HUDEP-2 (cell line): ENCODE data around the gene SAMD14.
A peak's percentile ranks its signal among the peaks of the same experiment; 100 is the strongest.

Source experiments
- DNase-seq, 76 experiments: peaks; one replicate each; lab custom pipeline; 2025; ENCODE audit not compliant: unreplicated experiment in 76 of 76; lab: John Stamatoyannopoulos, UW

SAMD14 gene

GRCh38 chr17:50165867-50166517 lies 36.0 kb upstream of the SAMD14 start, which contains the start of gene SGCA:
Gene SGCA (plus strand): TSS chr17:50166005. CDS start chr17:50166041, 36 bp downstream.
- no peak for DNase-seq

- no peak for DNase-seq
These were observed 35.5 kb upstream of the SAMD14 start for GRCh38 chr17:50165466-50165865.

- no peak for DNase-seq
These were observed 35.1 kb upstream of the SAMD14 start for GRCh38 chr17:50165066-50165465.

- DNase-seq, result no peak
These were observed 34.7 kb upstream of the SAMD14 start for GRCh38 chr17:50164697-50164988.

- no peak for DNase-seq
These were observed 34.1 kb upstream of the SAMD14 start for GRCh38 chr17:50163843-50164696.

GRCh38 chr17:50162466-50163254 lies 32.7 kb upstream of the SAMD14 start:
- DNase-seq, result no peak

GRCh38 chr17:50161911-50162288 lies 31.9 kb upstream of the SAMD14 start:
- DNase-seq, result no peak

GRCh38 chr17:50161023-50161910 lies 31.3 kb upstream of the SAMD14 start:
- peak in 72 of 76 experiments; percentile 22 to 94 (median 80) for DNase-seq

- DNase-seq, result no peak
These were observed 27.9 kb upstream of the SAMD14 start for GRCh38 chr17:50157891-50158290.

- peak in 10 of 76 experiments; percentile 9 to 29 (median 19) for DNase-seq
These were observed 25.3 kb upstream of the SAMD14 start for GRCh38 chr17:50155115-50155819.

GRCh38 chr17:50154604-50155003 lies 24.6 kb upstream of the SAMD14 start:
- DNase-seq, result no peak

GRCh38 chr17:50153650-50154575 lies 24.0 kb upstream of the SAMD14 start:
- DNase-seq, result peak in 75 of 76 experiments; percentile 44 to 98 (median 83)

- DNase-seq, result no peak
These were observed 22.8 kb upstream of the SAMD14 start for GRCh38 chr17:50152736-50153135.

GRCh38 chr17:50151937-50152547 lies 22.1 kb upstream of the SAMD14 start:
- DNase-seq, result peak in 63 of 76 experiments; percentile 2 to 76 (median 52)

- DNase-seq, result peak in 71 of 76 experiments; percentile 38 to 89 (median 73)
These were observed 21.3 kb upstream of the SAMD14 start for GRCh38 chr17:50151041-50151936.

- DNase-seq, result peak in 2 of 76 experiments; percentile 49 to 51
These were observed 20.5 kb upstream of the SAMD14 start, which contains the start of gene PPP1R9B for GRCh38 chr17:50150354-50151040. Gene PPP1R9B (minus strand): TSS chr17:50150677. CDS start chr17:50150513, 164 bp downstream.
